Retinal pigment epithelial cell (primary cell): ENCODE measurements around the gene SLC35F5.
A peak's percentile ranks its signal among the peaks of the same experiment; 100 is the strongest.

Experiments used
- DNase-seq: peaks from one replicate; pipeline ENCODE4 v3.0.0-alpha.2; 2010; ENCODE audit warnings: low read depth
- H3K4me3 ChIP-seq: 2 replicates; pipeline ENCODE4 v1.5.1; 2011; ENCODE audit warnings: mild to moderate bottlenecking, low read length, control low read depth, moderate library complexity
- CTCF ChIP-seq: conservative IDR thresholded peaks from 2 replicates; pipeline ENCODE4 v1.5.1; 2011; ENCODE audit warnings: low read depth, low read length, control low read depth, inconsistent platforms

Gene SLC35F5

GRCh38 chr2:113755035-113755834 lies 1.2 kb downstream of the SLC35F5 start:
- peak overlapping the region; percentile 62 for H3K4me3 ChIP-seq
- no peak for DNase-seq
- no peak for TF ChIP-seq CTCF

GRCh38 chr2:113754160-113754559 lies 2.3 kb downstream of the SLC35F5 start:
- TF ChIP-seq CTCF, result no peak
- DNase-seq, result no peak
- peak overlapping the region; percentile 62 for H3K4me3 ChIP-seq

GRCh38 chr2:113750385-113750784 lies 6.1 kb downstream of the SLC35F5 start:
- no peak for TF ChIP-seq CTCF
- DNase-seq, result no peak
- no peak overlapping the region for H3K4me3 ChIP-seq

GRCh38 chr2:113741091-113741490 lies 15.4 kb downstream of the SLC35F5 start:
- TF ChIP-seq CTCF, result no peak
- DNase-seq, result no peak
- H3K4me3 ChIP-seq, result no peak overlapping the region

- H3K4me3 ChIP-seq, result no peak overlapping the region
- DNase-seq, result no peak
- no peak for TF ChIP-seq CTCF
These were observed 16.6 kb downstream of the SLC35F5 start for GRCh38 chr2:113739849-113740248.

- DNase-seq, result no peak
- TF ChIP-seq CTCF, result no peak
These were observed 22.3 kb downstream of the SLC35F5 start for GRCh38 chr2:113734185-113734584.

GRCh38 chr2:113724010-113724409 lies 32.4 kb downstream of the SLC35F5 start:
- TF ChIP-seq CTCF, result no peak
- no peak for DNase-seq
- H3K4me3 ChIP-seq, result no peak overlapping the region

More at GRCh38 chr2:113734185-113734584, 22.3 kb downstream of the SLC35F5 start:
- no peak overlapping the region for H3K4me3 ChIP-seq
